HEK293T (cell line): Measurements from ENCODE around the gene MCF2L.

Source experiments
- CTCF ChIA-PET: fragments of 350-600 bp; formaldehyde crosslinking; extraction: SDS; loops from one replicate; lab custom pipeline; 2021; ENCODE audit warnings: antibody characterized with exemption, inconsistent platforms; lab: Yijun Ruan, JAX
- POLR2A ChIA-PET: fragments of 350-600 bp; formaldehyde crosslinking; extraction: SDS; loops from one replicate; lab custom pipeline; 2020; ENCODE audit warnings: antibody characterized with exemption, inconsistent platforms; lab: Yijun Ruan, JAX
- DNase-seq: peaks from one replicate; pipeline ENCODE4 v3.0.0; 2012; ENCODE audit warnings: mixed read lengths; ENCODE audit errors: extremely low spot score
- ARNT ChIP-seq: fragments of 450-650 bp; IDR thresholded peaks from 2 replicates; pipeline ENCODE4 v1.6.1; 2017; ENCODE audit warnings: mild to moderate bottlenecking
- BHLHE40 ChIP-seq: fragments of 450-650 bp; IDR thresholded peaks from 2 replicates; pipeline ENCODE4 v1.6.1; 2016; ENCODE audit warnings: mild to moderate bottlenecking, moderate library complexity, borderline replicate concordance
- CTBP1 ChIP-seq: fragments of 450-650 bp; IDR thresholded peaks from 2 replicates; pipeline ENCODE4 v1.6.1; 2016; ENCODE audit warnings: borderline replicate concordance
- ELF4 ChIP-seq: fragments of 450-650 bp; IDR thresholded peaks from 2 replicates; pipeline ENCODE4 v1.6.1; 2017; ENCODE audit warnings: antibody characterized with exemption
- FOXA1 ChIP-seq: fragments of 450-650 bp; IDR thresholded peaks from 2 replicates; pipeline ENCODE4 v1.6.1; 2016; ENCODE audit warnings: mild to moderate bottlenecking
- FOXK2 ChIP-seq: fragments of 450-650 bp; IDR thresholded peaks from 2 replicates; pipeline ENCODE4 v1.6.1; 2016; ENCODE audit warnings: mild to moderate bottlenecking
- FOXM1 ChIP-seq: fragments of 450-650 bp; IDR thresholded peaks from 2 replicates; pipeline ENCODE4 v1.6.1; 2017; ENCODE audit warnings: mild to moderate bottlenecking, borderline replicate concordance
- HDGF ChIP-seq: fragments of 450-650 bp; IDR thresholded peaks from 2 replicates; pipeline ENCODE4 v1.6.1; 2017; ENCODE audit warnings: antibody characterized with exemption, borderline replicate concordance
- L3MBTL2 ChIP-seq: fragments of 450-650 bp; conservative IDR thresholded peaks from 2 replicates; pipeline ENCODE4 v1.6.1; 2016; ENCODE audit warnings: mild to moderate bottlenecking
- LEF1 ChIP-seq: fragments of 450-650 bp; IDR thresholded peaks from 2 replicates; pipeline ENCODE4 v1.6.1; 2017; ENCODE audit warnings: mild to moderate bottlenecking, borderline replicate concordance
- NFRKB ChIP-seq: fragments of 450-650 bp; IDR thresholded peaks from 2 replicates; pipeline ENCODE4 v1.6.1; 2016; ENCODE audit warnings: mild to moderate bottlenecking, moderate library complexity
- PKNOX1 ChIP-seq: fragments of 450-650 bp; IDR thresholded peaks from 2 replicates; pipeline ENCODE4 v1.6.1; 2016
- SP1 ChIP-seq: fragments of 450-650 bp; IDR thresholded peaks from 2 replicates; pipeline ENCODE4 v1.6.1; 2017
- SUZ12 ChIP-seq: fragments of 450-650 bp; IDR thresholded peaks from 2 replicates; pipeline ENCODE4 v1.6.1; 2016; ENCODE audit warnings: mild to moderate bottlenecking
- TARDBP ChIP-seq: fragments of 450-650 bp; IDR thresholded peaks from 2 replicates; pipeline ENCODE4 v1.6.1; 2016
- ZNF384 ChIP-seq: fragments of 450-650 bp; IDR thresholded peaks from 2 replicates; pipeline ENCODE4 v1.6.1; 2016

MCF2L gene

DNA sequence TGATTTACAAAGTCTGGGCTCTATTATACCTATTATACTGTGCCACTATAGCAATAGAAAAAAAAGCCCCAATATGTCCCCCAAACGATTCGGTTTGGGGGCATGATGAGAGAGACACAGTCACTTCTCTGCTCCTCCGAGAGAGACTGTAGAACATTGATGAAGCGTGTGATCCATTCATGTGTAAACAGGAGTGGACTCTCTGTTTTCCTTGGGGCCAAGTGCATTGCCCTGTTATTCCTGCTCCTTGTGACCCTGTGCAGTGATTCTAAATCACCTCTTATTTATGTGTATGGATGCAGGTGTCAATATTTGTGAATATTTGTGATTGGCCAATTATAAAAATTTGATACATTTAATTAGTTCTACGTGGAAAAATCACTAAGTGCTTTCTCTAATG is 170.6 kb downstream of the MCF2L start:
- TF ChIP-seq LEF1 (no peak), NFRKB (no peak), TARDBP (no peak)
- ChIA-PET CTCF (no interaction called here), POLR2A (no interaction called here)
- no peak for DNase-seq

DNA sequence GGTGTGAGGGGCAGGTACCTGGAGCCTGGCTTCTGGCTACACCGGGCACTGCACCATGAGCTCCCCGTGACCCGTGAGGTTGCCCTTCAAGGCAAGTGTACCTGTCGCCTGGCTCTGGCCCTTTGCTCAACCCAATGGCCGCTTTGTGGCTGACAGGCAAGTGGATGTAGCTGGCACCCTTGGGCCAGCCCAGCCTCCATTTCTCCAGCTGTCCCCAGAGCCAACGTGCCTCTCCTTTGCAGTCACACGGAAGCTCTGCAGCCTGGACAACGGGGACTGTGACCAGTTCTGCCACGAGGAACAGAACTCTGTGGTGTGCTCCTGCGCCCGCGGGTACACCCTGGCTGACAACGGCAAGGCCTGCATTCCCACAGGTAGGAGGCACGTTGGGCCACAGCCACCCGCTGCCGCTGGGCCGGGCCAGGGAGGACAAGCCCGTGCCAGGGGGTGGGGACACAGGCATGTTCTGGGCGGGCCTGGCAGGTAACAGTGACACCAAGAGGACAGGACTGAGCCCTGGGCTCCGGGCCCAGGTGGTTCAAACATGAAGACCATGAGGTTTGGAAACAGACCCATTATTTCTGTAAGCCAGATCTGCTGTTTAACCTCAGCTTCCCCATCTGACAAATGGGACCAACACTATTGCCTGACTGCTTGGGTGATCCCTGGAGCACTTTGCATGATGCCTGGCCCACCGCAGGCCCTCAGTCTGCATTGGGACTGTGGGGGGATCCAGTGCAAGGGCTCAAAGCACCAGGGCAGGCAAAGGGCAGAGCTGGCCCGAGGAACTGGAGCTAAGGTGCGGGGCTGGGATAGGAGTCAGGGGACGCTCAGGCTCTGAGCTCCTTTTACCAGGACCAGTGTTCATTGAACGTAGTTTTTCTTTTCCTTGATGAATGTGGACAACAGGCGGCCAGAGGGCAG is 171.9 kb downstream of the MCF2L start:
- DNase-seq = no peak
- POLR2A ChIA-PET = no interaction called here
- CTCF ChIA-PET = no interaction called here

GRCh38 chr13:113141601-113141970 is 172.6 kb downstream of the MCF2L start:
- ChIA-PET CTCF (no interaction called here), POLR2A (no interaction called here)
- no peak for DNase-seq
- TF ChIP-seq CTBP1 (no peak), NFRKB (no peak), FOXK2 (no peak), SP1 (no peak), FOXA1 (no peak), PKNOX1 (no peak), ARNT (no peak), ELF4 (no peak), LEF1 (no peak), SUZ12 (no peak), BHLHE40 (no peak), L3MBTL2 (no peak), TARDBP (no peak), HDGF (no peak), ZNF384 (no peak), FOXM1 (no peak)

More for the DNA sequence above, 171.9 kb downstream of the MCF2L start:
- no peak for TF ChIP-seq ELF4
- no peak for TF ChIP-seq FOXM1
- no peak for TF ChIP-seq NFRKB
- TF ChIP-seq LEF1 = no peak
- no peak for TF ChIP-seq FOXA1
- no peak for TF ChIP-seq TARDBP
- TF ChIP-seq L3MBTL2 = no peak
- no peak for TF ChIP-seq SP1
- TF ChIP-seq BHLHE40 = no peak
- TF ChIP-seq PKNOX1 = no peak
- TF ChIP-seq CTBP1 = no peak
- TF ChIP-seq SUZ12 = no peak

DNA sequence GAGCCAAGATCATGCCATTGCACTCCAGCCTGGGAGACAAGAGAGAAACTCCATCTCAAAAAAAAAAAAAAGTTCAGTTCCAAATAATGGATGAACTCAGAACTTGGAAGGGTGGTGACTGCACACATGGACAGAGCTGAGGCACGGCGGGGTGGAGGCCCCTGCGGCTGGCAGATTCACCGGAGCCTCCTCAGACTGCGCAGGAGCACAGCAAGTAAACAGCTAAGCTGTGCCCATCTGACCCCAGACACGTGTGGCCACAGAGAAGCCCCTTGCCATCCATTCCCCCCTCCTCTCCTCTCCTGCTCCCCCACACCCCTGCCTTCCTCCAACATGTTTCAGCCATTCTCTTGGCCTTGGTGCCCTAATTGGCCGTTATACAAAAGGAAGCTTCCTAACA is 173.9 kb downstream of the MCF2L start:
- TF ChIP-seq LEF1 = no peak
- no peak for TF ChIP-seq SP1
- TF ChIP-seq NFRKB = no peak
- no peak for TF ChIP-seq FOXA1
- TF ChIP-seq TARDBP = no peak
- no peak for TF ChIP-seq CTBP1
- TF ChIP-seq FOXK2 = no peak
- DNase-seq = no peak
- POLR2A ChIA-PET = interaction anchor here (0.7 kb wide), 1 partner anchor 9 kb away, joined by 3 read pairs; no protein-coding TSS in a partner anchor
- CTCF ChIA-PET = interaction anchor here (0.7 kb wide), 1 partner anchor 176 kb away, joined by 3 read pairs; no protein-coding TSS in a partner anchor

- ChIA-PET POLR2A (interaction anchor here (0.7 kb wide), 1 partner anchor 8 kb away, joined by 3 read pairs; no protein-coding TSS in a partner anchor), CTCF (interaction anchor here (0.7 kb wide), 1 partner anchor 176 kb away, joined by 3 read pairs; no protein-coding TSS in a partner anchor)
- TF ChIP-seq CTBP1 = no peak
- TF ChIP-seq TARDBP = no peak
- no peak for TF ChIP-seq FOXA1
- TF ChIP-seq L3MBTL2 = no peak
- no peak for TF ChIP-seq NFRKB
- no peak for TF ChIP-seq ZNF384
- no peak for TF ChIP-seq SP1
- no peak for TF ChIP-seq ARNT
- TF ChIP-seq FOXK2 = no peak
- no peak for TF ChIP-seq HDGF
- TF ChIP-seq PKNOX1 = no peak
- no peak for TF ChIP-seq ELF4
- TF ChIP-seq FOXM1 = no peak
- no peak for TF ChIP-seq SUZ12
- no peak for TF ChIP-seq BHLHE40
- TF ChIP-seq LEF1 = no peak
- DNase-seq = no peak
Measured at GRCh38 chr13:113143466-113144254, 174.6 kb downstream of the MCF2L start.

DNA sequence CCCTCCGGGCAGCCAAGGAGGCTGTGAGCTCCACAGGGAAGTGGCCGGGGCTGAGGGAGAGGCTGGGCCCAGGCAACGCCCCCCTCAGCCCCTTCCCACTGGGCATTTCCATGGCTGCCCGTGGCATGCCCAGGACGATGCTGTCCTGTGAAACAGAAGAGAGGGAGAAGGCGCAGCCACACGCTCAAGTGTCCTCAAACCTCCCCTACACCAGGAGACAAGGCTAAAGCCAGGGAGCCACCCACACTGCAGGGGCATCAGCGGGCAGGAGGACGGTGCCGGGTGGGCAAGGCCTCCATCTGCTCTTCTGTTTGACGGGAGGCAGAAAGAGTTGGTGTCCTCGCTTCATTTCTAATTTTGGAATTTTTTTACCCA is 175.2 kb downstream of the MCF2L start:
- no peak for TF ChIP-seq BHLHE40
- TF ChIP-seq LEF1 = no peak
- TF ChIP-seq FOXA1 = no peak
- no peak for TF ChIP-seq FOXK2
- TF ChIP-seq PKNOX1 = no peak
- no peak for TF ChIP-seq CTBP1
- no peak for TF ChIP-seq L3MBTL2
- no peak for TF ChIP-seq SUZ12
- TF ChIP-seq ELF4 = no peak
- TF ChIP-seq FOXM1 = no peak
- no peak for TF ChIP-seq HDGF
- TF ChIP-seq SP1 = no peak
- CTCF ChIA-PET = no interaction called here
- POLR2A ChIA-PET = no interaction called here
- DNase-seq = no peak
